Measurements from ENCODE around the gene CEP290.

CEP290 gene

GRCh38 chr12:88001327-88001726 lies 140.6 kb downstream of the CEP290 start:
- no peaks in the 10 kb centered on the region for H3K4me1 Mint-ChIP-seq
- no peaks in the 10 kb centered on the region for H3K36me3 Mint-ChIP-seq (ENCODE audit: low read depth)
- H3K4me3 Mint-ChIP-seq = no peak overlapping the region
- no peak overlapping the region for H3K27ac Mint-ChIP-seq
- DNase-seq = no peak
- no peaks in the 10 kb centered on the region for H3K27me3 Mint-ChIP-seq (ENCODE audit: low read depth, poor library complexity)
- TF ChIP-seq CTCF (IDR thresholded peaks at IDR 0.05) = no peak
- peaks cover 6% of the 10 kb centered on the region for H3K9me3 Mint-ChIP-seq
